SU-DHL-6 (cell line): ENCODE measurements around the gene ALX4.

Experiments
- EZH2phosphoT487 ChIP-seq: fragments of 200-600 bp; sonication (generic), shearing (Covaris generic); conservative IDR thresholded peaks from 2 replicates; pipeline ENCODE4 v1.6.1; 2018; ENCODE audit warnings: mild to moderate bottlenecking, antibody characterized with exemption, low read length, moderate library complexity, mixed read lengths
- TF ChIP-seq, protein P1 (sequence below): fragments of 200-600 bp; sonication (generic); IDR thresholded peaks from one replicate; pipeline ENCODE4 v1.5.1; 2017; ENCODE audit warnings: antibody characterized with exemption, mild to moderate bottlenecking, low read length, moderate library complexity; ENCODE audit not compliant: insufficient read depth, poor library complexity, severe bottlenecking

DNA sequence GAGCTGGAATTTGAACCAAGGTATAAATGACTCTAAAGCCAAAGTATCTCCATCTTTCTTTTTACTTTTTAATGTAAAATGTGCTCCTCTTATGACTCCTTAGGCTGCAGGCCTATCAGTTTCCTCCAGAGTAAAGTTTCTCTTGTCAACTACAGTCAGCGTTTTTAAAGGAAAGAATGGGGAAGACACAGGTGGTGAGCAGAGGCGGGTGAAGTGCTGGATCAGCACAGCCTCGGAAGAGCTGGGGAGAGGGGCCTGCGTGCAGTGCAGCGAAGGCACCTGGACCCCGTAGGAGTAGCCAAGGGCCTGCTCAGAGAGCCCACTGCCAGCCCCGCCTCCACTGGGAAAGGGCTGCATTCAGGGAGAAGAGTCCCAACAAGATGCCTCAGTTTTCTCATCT is 48.8 kb upstream of the ALX4 start:
- TF ChIP-seq, protein P1, sequence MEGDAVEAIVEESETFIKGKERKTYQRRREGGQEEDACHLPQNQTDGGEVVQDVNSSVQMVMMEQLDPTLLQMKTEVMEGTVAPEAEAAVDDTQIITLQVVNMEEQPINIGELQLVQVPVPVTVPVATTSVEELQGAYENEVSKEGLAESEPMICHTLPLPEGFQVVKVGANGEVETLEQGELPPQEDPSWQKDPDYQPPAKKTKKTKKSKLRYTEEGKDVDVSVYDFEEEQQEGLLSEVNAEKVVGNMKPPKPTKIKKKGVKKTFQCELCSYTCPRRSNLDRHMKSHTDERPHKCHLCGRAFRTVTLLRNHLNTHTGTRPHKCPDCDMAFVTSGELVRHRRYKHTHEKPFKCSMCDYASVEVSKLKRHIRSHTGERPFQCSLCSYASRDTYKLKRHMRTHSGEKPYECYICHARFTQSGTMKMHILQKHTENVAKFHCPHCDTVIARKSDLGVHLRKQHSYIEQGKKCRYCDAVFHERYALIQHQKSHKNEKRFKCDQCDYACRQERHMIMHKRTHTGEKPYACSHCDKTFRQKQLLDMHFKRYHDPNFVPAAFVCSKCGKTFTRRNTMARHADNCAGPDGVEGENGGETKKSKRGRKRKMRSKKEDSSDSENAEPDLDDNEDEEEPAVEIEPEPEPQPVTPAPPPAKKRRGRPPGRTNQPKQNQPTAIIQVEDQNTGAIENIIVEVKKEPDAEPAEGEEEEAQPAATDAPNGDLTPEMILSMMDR = no peak
- TF ChIP-seq EZH2phosphoT487 = no peak
